Measurements from ENCODE around the gene NEMF.

DNA sequence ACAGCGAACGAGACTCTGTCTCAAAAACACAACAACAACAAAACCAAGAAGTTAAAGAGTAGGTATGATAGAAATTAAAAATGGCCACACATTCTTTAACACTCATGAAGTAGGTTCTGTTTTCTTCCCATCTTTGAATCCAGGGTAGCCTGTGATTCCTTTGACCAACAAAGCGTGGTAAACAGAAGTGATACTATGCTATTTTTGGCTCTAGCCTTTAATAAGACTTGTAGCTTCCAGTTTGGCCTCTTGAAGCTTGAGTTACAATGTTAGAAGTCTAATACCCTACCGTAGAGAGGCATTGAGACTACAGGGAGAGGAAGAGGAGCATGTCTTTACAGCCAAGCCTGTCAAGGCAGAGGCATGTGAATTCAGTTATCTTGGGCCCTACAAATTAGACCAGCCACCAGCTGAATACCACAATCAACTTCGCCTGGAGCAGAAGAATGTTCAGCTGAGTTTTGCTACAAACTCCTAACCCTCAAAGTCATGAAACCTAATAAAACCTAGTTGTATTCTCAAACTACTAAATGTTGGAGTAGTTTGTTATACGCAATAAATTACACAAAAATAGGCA is 4.9 kb upstream of the NEMF start:
- TF ChIP-seq, protein P1, sequence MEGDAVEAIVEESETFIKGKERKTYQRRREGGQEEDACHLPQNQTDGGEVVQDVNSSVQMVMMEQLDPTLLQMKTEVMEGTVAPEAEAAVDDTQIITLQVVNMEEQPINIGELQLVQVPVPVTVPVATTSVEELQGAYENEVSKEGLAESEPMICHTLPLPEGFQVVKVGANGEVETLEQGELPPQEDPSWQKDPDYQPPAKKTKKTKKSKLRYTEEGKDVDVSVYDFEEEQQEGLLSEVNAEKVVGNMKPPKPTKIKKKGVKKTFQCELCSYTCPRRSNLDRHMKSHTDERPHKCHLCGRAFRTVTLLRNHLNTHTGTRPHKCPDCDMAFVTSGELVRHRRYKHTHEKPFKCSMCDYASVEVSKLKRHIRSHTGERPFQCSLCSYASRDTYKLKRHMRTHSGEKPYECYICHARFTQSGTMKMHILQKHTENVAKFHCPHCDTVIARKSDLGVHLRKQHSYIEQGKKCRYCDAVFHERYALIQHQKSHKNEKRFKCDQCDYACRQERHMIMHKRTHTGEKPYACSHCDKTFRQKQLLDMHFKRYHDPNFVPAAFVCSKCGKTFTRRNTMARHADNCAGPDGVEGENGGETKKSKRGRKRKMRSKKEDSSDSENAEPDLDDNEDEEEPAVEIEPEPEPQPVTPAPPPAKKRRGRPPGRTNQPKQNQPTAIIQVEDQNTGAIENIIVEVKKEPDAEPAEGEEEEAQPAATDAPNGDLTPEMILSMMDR (IDR thresholded peaks at IDR 0.05 in 2 of 3, conservative IDR thresholded peaks at IDR 0.05 in 1 of 3; ENCODE audit: borderline replicate concordance in 1 of 3, insufficient read depth in 1 of 3, low read depth in 2 of 3, low read length in 2 of 3), result no peak
- TF ChIP-seq, protein P2, sequence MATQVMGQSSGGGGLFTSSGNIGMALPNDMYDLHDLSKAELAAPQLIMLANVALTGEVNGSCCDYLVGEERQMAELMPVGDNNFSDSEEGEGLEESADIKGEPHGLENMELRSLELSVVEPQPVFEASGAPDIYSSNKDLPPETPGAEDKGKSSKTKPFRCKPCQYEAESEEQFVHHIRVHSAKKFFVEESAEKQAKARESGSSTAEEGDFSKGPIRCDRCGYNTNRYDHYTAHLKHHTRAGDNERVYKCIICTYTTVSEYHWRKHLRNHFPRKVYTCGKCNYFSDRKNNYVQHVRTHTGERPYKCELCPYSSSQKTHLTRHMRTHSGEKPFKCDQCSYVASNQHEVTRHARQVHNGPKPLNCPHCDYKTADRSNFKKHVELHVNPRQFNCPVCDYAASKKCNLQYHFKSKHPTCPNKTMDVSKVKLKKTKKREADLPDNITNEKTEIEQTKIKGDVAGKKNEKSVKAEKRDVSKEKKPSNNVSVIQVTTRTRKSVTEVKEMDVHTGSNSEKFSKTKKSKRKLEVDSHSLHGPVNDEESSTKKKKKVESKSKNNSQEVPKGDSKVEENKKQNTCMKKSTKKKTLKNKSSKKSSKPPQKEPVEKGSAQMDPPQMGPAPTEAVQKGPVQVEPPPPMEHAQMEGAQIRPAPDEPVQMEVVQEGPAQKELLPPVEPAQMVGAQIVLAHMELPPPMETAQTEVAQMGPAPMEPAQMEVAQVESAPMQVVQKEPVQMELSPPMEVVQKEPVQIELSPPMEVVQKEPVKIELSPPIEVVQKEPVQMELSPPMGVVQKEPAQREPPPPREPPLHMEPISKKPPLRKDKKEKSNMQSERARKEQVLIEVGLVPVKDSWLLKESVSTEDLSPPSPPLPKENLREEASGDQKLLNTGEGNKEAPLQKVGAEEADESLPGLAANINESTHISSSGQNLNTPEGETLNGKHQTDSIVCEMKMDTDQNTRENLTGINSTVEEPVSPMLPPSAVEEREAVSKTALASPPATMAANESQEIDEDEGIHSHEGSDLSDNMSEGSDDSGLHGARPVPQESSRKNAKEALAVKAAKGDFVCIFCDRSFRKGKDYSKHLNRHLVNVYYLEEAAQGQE (IDR thresholded peaks at IDR 0.05; ENCODE audit: low read depth), result no peak
- TF ChIP-seq POLR2AphosphoS5 (IDR thresholded peaks at IDR 0.05; ENCODE audit: low read depth, low read length) (no peak), EZH2 (IDR thresholded peaks at IDR 0.05) (no peak), SIN3A (IDR thresholded peaks at IDR 0.05; ENCODE audit: low read depth) (no peak)
- TF ChIP-seq, protein P3, sequence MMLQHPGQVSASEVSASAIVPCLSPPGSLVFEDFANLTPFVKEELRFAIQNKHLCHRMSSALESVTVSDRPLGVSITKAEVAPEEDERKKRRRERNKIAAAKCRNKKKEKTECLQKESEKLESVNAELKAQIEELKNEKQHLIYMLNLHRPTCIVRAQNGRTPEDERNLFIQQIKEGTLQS (IDR thresholded peaks at IDR 0.05), result no peak
